GM15510 (cell line): ENCODE data around the gene GEN1.

Experiments used
- POLR2A ChIP-seq: IDR thresholded peaks from 3 replicates; pipeline ENCODE4 v1.6.1; 2011; ENCODE audit warnings: borderline replicate concordance; ENCODE audit not compliant: insufficient read length; ENCODE audit errors: extremely low read depth

The GEN1 gene

GRCh38 chr2:17827785-17828184 lies 73.8 kb downstream of the GEN1 start:
- no peak for TF ChIP-seq POLR2A

- TF ChIP-seq POLR2A = no peak
Measured at GRCh38 chr2:17830053-17831034, 76.4 kb downstream of the GEN1 start.

- no peak for TF ChIP-seq POLR2A
Measured at GRCh38 chr2:17835516-17835915, 81.6 kb downstream of the GEN1 start.
